Cardiac septum (tissue), 1 donor: ENCODE data around the gene REEP6. TPM values are rescaled to one million over a fixed set of nuclear protein-coding genes. Genes with fewer than 3 reads are reported as not detected.
A peak's percentile ranks its signal among the peaks of the same experiment; 100 is the strongest.
"Not testable (repeated sequence)": the region's sequence is repeated elsewhere in the genome, so short reads cannot be mapped to it uniquely, and the experiment has no call there.

Source experiments
- DNase-seq: peaks from one replicate; pipeline ENCODE4 v3.0.0-alpha.2; 2020; ENCODE audit warnings: low spot score
- intact Hi-C: fragments of 100-400 bp; cut with DNase I; formaldehyde crosslinking; loops from one replicate; pipeline ENCODE4 v1.14.0; 2022
- total RNA-seq: library from RNA; stranded (reverse); fragmentation: NEBNext Ultra II Directional; extraction: Animal tissue kit (Norgen Biotek cat#: 25700); gene quantifications from one replicate; pipeline ENCODE4 v1.2.1, GENCODE V29; 2021
- donor health status: DM: no; HTN: no; CAD: no.

Gene REEP6
- total RNA-seq, 1 donor from 2014 or later: 3.3 TPM

- intact Hi-C loops: no loop called here
- DNase-seq: no peak
Observed at GRCh38 chr19:1516395-1516753, 25.4 kb downstream of the REEP6 start.

GRCh38 chr19:1518471-1518870 lies 27.5 kb downstream of the REEP6 start:
- no peak for DNase-seq
- intact Hi-C loops: no loop called here

GRCh38 chr19:1519802-1520201 lies 28.8 kb downstream of the REEP6 start:
- DNase-seq, intact Hi-C loops: not testable (repeated sequence)

GRCh38 chr19:1520203-1520780 lies 29.3 kb downstream of the REEP6 start:
- intact Hi-C loops: no loop called here

GRCh38 chr19:1521636-1522035 lies 30.7 kb downstream of the REEP6 start:
- DNase-seq: peak; percentile 80
- intact Hi-C loops: no loop called here

More at GRCh38 chr19:1520203-1520780, 29.3 kb downstream of the REEP6 start:
- DNase-seq: no peak

GRCh38 chr19:1522061-1522460 lies 31.1 kb downstream of the REEP6 start:
- intact Hi-C loops: no loop called here
- DNase-seq: no peak

GRCh38 chr19:1522838-1523237 lies 31.9 kb downstream of the REEP6 start:
- DNase-seq: no peak
- intact Hi-C loops: no loop called here

GRCh38 chr19:1523412-1524286 lies 32.7 kb downstream of the REEP6 start, which contains the start of gene PLK5:
Gene PLK5, plus strand, starts transcription at chr19:1524077. Its CDS starts 2,920 bp downstream, at chr19:1526997.
- intact Hi-C loops: no loop called here
- no peak for DNase-seq

GRCh38 chr19:1524287-1524971 lies 33.4 kb downstream of the REEP6 start:
- intact Hi-C loops: no loop called here

GRCh38 chr19:1524972-1525325 lies 34.0 kb downstream of the REEP6 start:
- no peak for DNase-seq
- intact Hi-C loops: no loop called here

More at GRCh38 chr19:1524287-1524971, 33.4 kb downstream of the REEP6 start:
- no peak for DNase-seq

GRCh38 chr19:1525343-1525742 lies 34.4 kb downstream of the REEP6 start:
- intact Hi-C loops: no loop called here
- DNase-seq: no peak

- intact Hi-C loops: no loop called here
Observed at GRCh38 chr19:1526066-1526778, 35.2 kb downstream of the REEP6 start.

GRCh38 chr19:1526979-1527649 lies 36.1 kb downstream of the REEP6 start:
- intact Hi-C loops: no loop called here
- no peak for DNase-seq

More at GRCh38 chr19:1526066-1526778, 35.2 kb downstream of the REEP6 start:
- DNase-seq: no peak

GRCh38 chr19:1527650-1528309 lies 36.8 kb downstream of the REEP6 start:
- intact Hi-C loops: no loop called here
- DNase-seq: no peak

- intact Hi-C loops: no loop called here
- no peak for DNase-seq
Observed at GRCh38 chr19:1528596-1529429, 37.8 kb downstream of the REEP6 start.

- no peak for DNase-seq
- intact Hi-C loops: no loop called here
Observed at GRCh38 chr19:1529430-1529816, 38.4 kb downstream of the REEP6 start.

GRCh38 chr19:1530856-1531255 lies 39.9 kb downstream of the REEP6 start:
- intact Hi-C loops, DNase-seq: not testable (repeated sequence)

- DNase-seq: no peak
- intact Hi-C loops: no loop called here
Observed at GRCh38 chr19:1531587-1531986, 40.6 kb downstream of the REEP6 start.
